ENCODE results near the gene GGTA1.
"Not testable (repeated sequence)": the region's sequence is repeated elsewhere in the genome, so short reads cannot be mapped to it uniquely, and the experiment has no call there.

GGTA1 gene

GRCh38 chr9:121437046-121437445 is 62.6 kb downstream of the GGTA1 start:
- not testable (repeated sequence) for H3K9me3 ChIP-seq (ENCODE audit: control insufficient read depth, insufficient read depth, low read length); H3K9ac ChIP-seq (ENCODE audit: low read depth, low read length); H3K27me3 ChIP-seq (ENCODE audit: control insufficient read depth, insufficient read depth, low read length); H3K4me3 ChIP-seq (ENCODE audit: low read depth, low read length); H3K36me3 ChIP-seq (ENCODE audit: control insufficient read depth, insufficient read depth, low read length); H3K4me1 ChIP-seq (ENCODE audit: control insufficient read depth, insufficient read depth, low read length)

GRCh38 chr9:121434969-121435368 is 64.7 kb downstream of the GGTA1 start:
- H3K36me3 ChIP-seq (ENCODE audit: control insufficient read depth, insufficient read depth, low read length): no peaks in the 10 kb centered on the region
- H3K4me1 ChIP-seq (ENCODE audit: control insufficient read depth, insufficient read depth, low read length): no peaks in the 10 kb centered on the region
- no peaks in the 10 kb centered on the region for H3K9me3 ChIP-seq (ENCODE audit: control insufficient read depth, insufficient read depth, low read length)
- H3K4me3 ChIP-seq (ENCODE audit: low read depth, low read length): no peak overlapping the region
- no peak overlapping the region for H3K9ac ChIP-seq (ENCODE audit: low read depth, low read length)
- no peaks in the 10 kb centered on the region for H3K27me3 ChIP-seq (ENCODE audit: control insufficient read depth, insufficient read depth, low read length)

- H3K4me1 ChIP-seq (ENCODE audit: control insufficient read depth, insufficient read depth, low read length): peaks cover 5% of the 10 kb centered on the region
These were observed 71.7 kb downstream of the GGTA1 start for GRCh38 chr9:121427899-121428298.

GRCh38 chr9:121424024-121424432 is 75.6 kb downstream of the GGTA1 start:
- Histone ChIP-seq H3K4me3 (ENCODE audit: low read depth, low read length) (no peak overlapping the region), H3K36me3 (ENCODE audit: control insufficient read depth, insufficient read depth, low read length) (no peaks in the 10 kb centered on the region), H3K4me1 (ENCODE audit: control insufficient read depth, insufficient read depth, low read length) (peaks cover 5% of the 10 kb centered on the region), H3K9me3 (ENCODE audit: control insufficient read depth, insufficient read depth, low read length) (no peaks in the 10 kb centered on the region), H3K27me3 (ENCODE audit: control insufficient read depth, insufficient read depth, low read length) (no peaks in the 10 kb centered on the region), H3K9ac (ENCODE audit: low read depth, low read length) (no peak overlapping the region)

More at GRCh38 chr9:121427899-121428298, 71.7 kb downstream of the GGTA1 start:
- Histone ChIP-seq H3K27me3 (ENCODE audit: control insufficient read depth, insufficient read depth, low read length) (no peaks in the 10 kb centered on the region), H3K9me3 (ENCODE audit: control insufficient read depth, insufficient read depth, low read length) (no peaks in the 10 kb centered on the region), H3K9ac (ENCODE audit: low read depth, low read length) (no peak overlapping the region), H3K4me3 (ENCODE audit: low read depth, low read length) (no peak overlapping the region), H3K36me3 (ENCODE audit: control insufficient read depth, insufficient read depth, low read length) (no peaks in the 10 kb centered on the region)

- H3K4me3 ChIP-seq (ENCODE audit: low read depth, low read length): no peak overlapping the region
These were observed 87.7 kb downstream of the GGTA1 start for GRCh38 chr9:121411993-121412392.

GRCh38 chr9:121405899-121406298 is 93.7 kb downstream of the GGTA1 start:
- Histone ChIP-seq H3K9ac (ENCODE audit: low read depth, low read length) (no peak overlapping the region), H3K4me1 (ENCODE audit: control insufficient read depth, insufficient read depth, low read length) (peaks cover 6% of the 10 kb centered on the region), H3K9me3 (ENCODE audit: control insufficient read depth, insufficient read depth, low read length) (no peaks in the 10 kb centered on the region), H3K4me3 (ENCODE audit: low read depth, low read length) (no peak overlapping the region), H3K36me3 (ENCODE audit: control insufficient read depth, insufficient read depth, low read length) (no peaks in the 10 kb centered on the region), H3K27me3 (ENCODE audit: control insufficient read depth, insufficient read depth, low read length) (no peaks in the 10 kb centered on the region)

More at GRCh38 chr9:121411993-121412392, 87.7 kb downstream of the GGTA1 start:
- H3K9ac ChIP-seq (ENCODE audit: low read depth, low read length): no peak overlapping the region
- no peaks in the 10 kb centered on the region for H3K36me3 ChIP-seq (ENCODE audit: control insufficient read depth, insufficient read depth, low read length)
- H3K4me1 ChIP-seq (ENCODE audit: control insufficient read depth, insufficient read depth, low read length): peaks cover 6% of the 10 kb centered on the region
- no peaks in the 10 kb centered on the region for H3K27me3 ChIP-seq (ENCODE audit: control insufficient read depth, insufficient read depth, low read length)
- H3K9me3 ChIP-seq (ENCODE audit: control insufficient read depth, insufficient read depth, low read length): no peaks in the 10 kb centered on the region
